ENCODE data around the gene OR10D3.
"Not testable (repeated sequence)": the region's sequence is repeated elsewhere in the genome, so short reads cannot be mapped to it uniquely, and the experiment has no call there.

OR10D3 gene

GRCh38 chr11:124183068-124183467 lies at the start of gene OR10D3:
OR10D3 (plus strand) TSS chr11:124183345; CDS start chr11:124185270, 1,925 bp downstream.
- no peak for FAIRE-seq

- no peak for FAIRE-seq
These were observed 40.1 kb upstream of the OR10D3 start for GRCh38 chr11:124143034-124143433.

GRCh38 chr11:124147951-124148350 lies 35.2 kb upstream of the OR10D3 start:
- FAIRE-seq = no peak

GRCh38 chr11:124150684-124151083 lies 32.5 kb upstream of the OR10D3 start:
- FAIRE-seq = no peak

GRCh38 chr11:124152770-124153407 lies 30.3 kb upstream of the OR10D3 start:
- no peak for FAIRE-seq

GRCh38 chr11:124153821-124154220 lies 29.3 kb upstream of the OR10D3 start:
- FAIRE-seq = no peak

- no peak for FAIRE-seq
These were observed 23.7 kb upstream of the OR10D3 start for GRCh38 chr11:124159481-124159880.

- FAIRE-seq = no peak
These were observed 22.2 kb upstream of the OR10D3 start for GRCh38 chr11:124160986-124161385.

GRCh38 chr11:124167826-124168231 lies 15.3 kb upstream of the OR10D3 start:
- FAIRE-seq = no peak

GRCh38 chr11:124168796-124169195 lies 14.3 kb upstream of the OR10D3 start:
- FAIRE-seq = no peak

- not testable (repeated sequence) for FAIRE-seq
These were observed 12.8 kb upstream of the OR10D3 start for GRCh38 chr11:124170315-124170714.

GRCh38 chr11:124170801-124171586 lies 12.2 kb upstream of the OR10D3 start:
- no peak for FAIRE-seq

GRCh38 chr11:124172101-124172500 lies 11.0 kb upstream of the OR10D3 start:
- no peak for FAIRE-seq

- FAIRE-seq = no peak
These were observed 10.5 kb upstream of the OR10D3 start for GRCh38 chr11:124172599-124172998.

- no peak for FAIRE-seq
These were observed 9.1 kb upstream of the OR10D3 start for GRCh38 chr11:124174001-124174583.

- FAIRE-seq = no peak
These were observed 6.0 kb upstream of the OR10D3 start for GRCh38 chr11:124176925-124177715.

- no peak for FAIRE-seq
These were observed 3.8 kb upstream of the OR10D3 start for GRCh38 chr11:124179310-124179709.

GRCh38 chr11:124190298-124191139 lies 7.4 kb downstream of the OR10D3 start:
- FAIRE-seq = no peak

GRCh38 chr11:124193221-124194010 lies 10.3 kb downstream of the OR10D3 start:
- FAIRE-seq = no peak

GRCh38 chr11:124194293-124195188 lies 11.4 kb downstream of the OR10D3 start:
- no peak for FAIRE-seq
